Measurements from ENCODE around the gene PIM1. TPM values are rescaled to one million over a fixed set of nuclear protein-coding genes. Genes with fewer than 3 reads are reported as not detected.

Gene PIM1
- total RNA-seq, 3 donors from 2014 or later, result 17.4 to 56.0 (median 31.6) TPM

- TF ChIP-seq CTCF (IDR thresholded peaks at IDR 0.05) (no peak), POLR2A (IDR thresholded peaks at IDR 0.05) (no peak), POLR2AphosphoS5 (IDR thresholded peaks at IDR 0.05) (no peak)
- intact Hi-C loops (cut with DNase I; ENCODE audit: low total_unique reads), result no loop called here
- Histone ChIP-seq H3K36me3 (no peaks in the 10 kb centered on the region), H3K4me1 (no peaks in the 10 kb centered on the region), H3K4me3 (no peak overlapping the region), H3K27ac (no peak overlapping the region), H3K9me3 (no peaks in the 10 kb centered on the region), H3K27me3 (no peaks in the 10 kb centered on the region)
- no peak for DNase-seq (ENCODE audit: low spot score in 2 of 2)
Measured at GRCh38 chr6:37138856-37139229, 31.1 kb upstream of the PIM1 start.

GRCh38 chr6:37139230-37139962 lies 30.6 kb upstream of the PIM1 start:
- Histone ChIP-seq H3K36me3 (no peaks in the 10 kb centered on the region), H3K27me3 (no peaks in the 10 kb centered on the region), H3K4me1 (no peaks in the 10 kb centered on the region), H3K9me3 (no peaks in the 10 kb centered on the region), H3K4me3 (no peak overlapping the region), H3K27ac (no peak overlapping the region)
- no peak for DNase-seq (ENCODE audit: low spot score in 2 of 2)
- TF ChIP-seq CTCF (IDR thresholded peaks at IDR 0.05) (no peak), POLR2AphosphoS5 (IDR thresholded peaks at IDR 0.05) (no peak), POLR2A (IDR thresholded peaks at IDR 0.05) (no peak)
- intact Hi-C loops (cut with DNase I; ENCODE audit: low total_unique reads), result no loop called here

- Histone ChIP-seq H3K27me3 (no peaks in the 10 kb centered on the region), H3K4me1 (no peaks in the 10 kb centered on the region), H3K4me3 (no peak overlapping the region), H3K9me3 (no peaks in the 10 kb centered on the region), H3K27ac (no peak overlapping the region), H3K36me3 (no peaks in the 10 kb centered on the region)
- intact Hi-C loops (cut with DNase I; ENCODE audit: low total_unique reads), result no loop called here
- TF ChIP-seq POLR2A (IDR thresholded peaks at IDR 0.05) (no peak), POLR2AphosphoS5 (IDR thresholded peaks at IDR 0.05) (no peak)
- DNase-seq (ENCODE audit: low spot score in 2 of 2), result no peak
Measured at GRCh38 chr6:37140145-37140544, 29.8 kb upstream of the PIM1 start.

- intact Hi-C loops (cut with DNase I; ENCODE audit: low total_unique reads), result no loop called here
- Histone ChIP-seq H3K27ac (peak overlapping the region in 1 of 2 donors; percentile 2), H3K4me3 (no peak overlapping the region), H3K36me3 (no peaks in the 10 kb centered on the region), H3K27me3 (no peaks in the 10 kb centered on the region), H3K4me1 (no peaks in the 10 kb centered on the region), H3K9me3 (no peaks in the 10 kb centered on the region)
- no peak for DNase-seq (ENCODE audit: low spot score in 2 of 2)
- TF ChIP-seq POLR2AphosphoS5 (IDR thresholded peaks at IDR 0.05) (no peak), POLR2A (IDR thresholded peaks at IDR 0.05) (no peak), CTCF (IDR thresholded peaks at IDR 0.05) (no peak)
Measured at GRCh38 chr6:37141281-37142049, 28.5 kb upstream of the PIM1 start.

GRCh38 chr6:37142050-37142614 lies 27.8 kb upstream of the PIM1 start:
- intact Hi-C loops (cut with DNase I; ENCODE audit: low total_unique reads), result no loop called here
- DNase-seq (ENCODE audit: low spot score in 2 of 2), result no peak
- Histone ChIP-seq H3K4me3 (no peak overlapping the region), H3K9me3 (no peaks in the 10 kb centered on the region), H3K4me1 (no peaks in the 10 kb centered on the region), H3K36me3 (no peaks in the 10 kb centered on the region), H3K27ac (peak overlapping the region in 1 of 2 donors; percentile 2), H3K27me3 (no peaks in the 10 kb centered on the region)
- TF ChIP-seq POLR2AphosphoS5 (IDR thresholded peaks at IDR 0.05), result no peak
- TF ChIP-seq CTCF (IDR thresholded peaks at IDR 0.05), result no peak
- TF ChIP-seq POLR2A (IDR thresholded peaks at IDR 0.05), result no peak

Data from breast epithelium (tissue), 4 donors.